OCI-LY3 (cell line): ENCODE data around the gene PTPRD.

Source experiments
- H2AFZ ChIP-seq: fragments of 200-600, 300-600 bp; shearing (Covaris generic); 2 replicates; pipeline ENCODE4 v1.6.0; 2014; ENCODE audit warnings: antibody characterized with exemption, low read depth, low read length
- H3K27ac ChIP-seq: fragments of 200-600, 300-600 bp; sonication (generic); 2 replicates; pipeline ENCODE4 v1.5.1; 2014; ENCODE audit warnings: mild to moderate bottlenecking, low read length, moderate library complexity, mixed read lengths
- H3K27me3 ChIP-seq: fragments of 200-600, 300-600 bp; sonication (generic); 2 replicates; pipeline ENCODE4 v1.6.1; 2014; ENCODE audit warnings: low read depth, low read length, mixed read lengths
- H3K36me3 ChIP-seq: fragments of 200-600, 300-600 bp; sonication (generic); replicated peaks from 2 replicates; pipeline ENCODE3; 2014; ENCODE audit warnings: low read depth, low read length, mixed read lengths
- H3K4me1 ChIP-seq: fragments of 300-600, 200-600 bp; sonication (generic); 2 replicates; pipeline ENCODE4 v1.6.1; 2014; ENCODE audit warnings: low read length, mixed read lengths
- H3K4me2 ChIP-seq: fragments of 200-600, 300-600 bp; sonication (generic); 2 replicates; pipeline ENCODE4 v1.6.1; 2014; ENCODE audit warnings: low read length, mixed read lengths
- H3K4me3 ChIP-seq: fragments of 300-600, 200-600 bp; sonication (generic); 2 replicates; pipeline ENCODE4 v1.5.1; 2014; ENCODE audit warnings: antibody characterized with exemption, mild to moderate bottlenecking, low read length, moderate library complexity
- H3K79me2 ChIP-seq: fragments of 300-600, 200-600 bp; shearing (Covaris generic); 2 replicates; pipeline ENCODE4 v1.6.1; 2014; ENCODE audit warnings: mild to moderate bottlenecking, low read length, mixed read lengths
- H3K9ac ChIP-seq: fragments of 300-600, 200-600 bp; shearing (Covaris generic); 2 replicates; pipeline ENCODE4 v1.6.0; 2014; ENCODE audit warnings: mild to moderate bottlenecking, low read length, moderate library complexity
- H3K9me3 ChIP-seq: fragments of 200-600, 300-600 bp; shearing (Covaris generic); 2 replicates; pipeline ENCODE4 v1.6.1; 2014; ENCODE audit warnings: low read length, mixed read lengths; ENCODE audit not compliant: insufficient read depth
- H4K20me1 ChIP-seq: fragments of 200-600, 300-600 bp; sonication (generic); 2 replicates; pipeline ENCODE4 v1.6.1; 2016; ENCODE audit warnings: low read length, mixed read lengths; ENCODE audit not compliant: insufficient read depth
- EZH2phosphoT487 ChIP-seq: fragments of 200-600 bp; shearing (Covaris generic); IDR thresholded peaks from 2 replicates; pipeline ENCODE4 v1.6.1; 2018; ENCODE audit warnings: antibody characterized with exemption, mixed run types, low read depth
- TF ChIP-seq, protein P1 (sequence below): fragments of 200-600, 300-600 bp; sonication (generic); IDR thresholded peaks from 2 replicates; pipeline ENCODE4 v1.5.1; 2014; ENCODE audit warnings: antibody characterized with exemption, low read length, low read depth

PTPRD gene

DNA sequence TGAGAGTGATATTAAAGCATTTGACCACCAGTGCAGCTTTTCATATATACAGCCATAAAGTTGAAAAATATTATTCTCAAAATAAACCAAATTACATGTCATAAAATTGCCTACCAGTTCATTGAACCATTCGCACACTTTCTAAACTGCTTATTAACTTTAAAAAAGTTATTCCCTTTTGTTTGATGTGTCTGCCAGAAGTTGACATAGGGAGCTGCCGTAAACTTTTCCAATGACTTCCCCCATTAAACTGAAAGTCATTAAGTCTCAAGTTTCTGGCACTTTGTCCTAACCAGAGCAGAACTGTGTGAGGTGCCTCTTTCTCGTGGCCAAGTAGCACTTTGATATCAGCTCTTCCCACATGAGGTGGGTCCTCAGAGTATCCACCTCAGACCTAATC lies 2231.2 kb downstream of the PTPRD start:
- TF ChIP-seq, protein P1, sequence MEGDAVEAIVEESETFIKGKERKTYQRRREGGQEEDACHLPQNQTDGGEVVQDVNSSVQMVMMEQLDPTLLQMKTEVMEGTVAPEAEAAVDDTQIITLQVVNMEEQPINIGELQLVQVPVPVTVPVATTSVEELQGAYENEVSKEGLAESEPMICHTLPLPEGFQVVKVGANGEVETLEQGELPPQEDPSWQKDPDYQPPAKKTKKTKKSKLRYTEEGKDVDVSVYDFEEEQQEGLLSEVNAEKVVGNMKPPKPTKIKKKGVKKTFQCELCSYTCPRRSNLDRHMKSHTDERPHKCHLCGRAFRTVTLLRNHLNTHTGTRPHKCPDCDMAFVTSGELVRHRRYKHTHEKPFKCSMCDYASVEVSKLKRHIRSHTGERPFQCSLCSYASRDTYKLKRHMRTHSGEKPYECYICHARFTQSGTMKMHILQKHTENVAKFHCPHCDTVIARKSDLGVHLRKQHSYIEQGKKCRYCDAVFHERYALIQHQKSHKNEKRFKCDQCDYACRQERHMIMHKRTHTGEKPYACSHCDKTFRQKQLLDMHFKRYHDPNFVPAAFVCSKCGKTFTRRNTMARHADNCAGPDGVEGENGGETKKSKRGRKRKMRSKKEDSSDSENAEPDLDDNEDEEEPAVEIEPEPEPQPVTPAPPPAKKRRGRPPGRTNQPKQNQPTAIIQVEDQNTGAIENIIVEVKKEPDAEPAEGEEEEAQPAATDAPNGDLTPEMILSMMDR = no peak
- TF ChIP-seq EZH2phosphoT487 = no peak
- Histone ChIP-seq H3K27ac (no peak overlapping the region), H3K4me1 (no peaks in the 10 kb centered on the region), H3K9me3 (no peaks in the 10 kb centered on the region), H3K27me3 (no peaks in the 10 kb centered on the region), H3K4me2 (no peak overlapping the region), H4K20me1 (no peaks in the 10 kb centered on the region), H2AFZ (no peak overlapping the region), H3K79me2 (no peaks in the 10 kb centered on the region), H3K9ac (no peak overlapping the region), H3K36me3 (no peaks in the 10 kb centered on the region), H3K4me3 (no peak overlapping the region)

DNA sequence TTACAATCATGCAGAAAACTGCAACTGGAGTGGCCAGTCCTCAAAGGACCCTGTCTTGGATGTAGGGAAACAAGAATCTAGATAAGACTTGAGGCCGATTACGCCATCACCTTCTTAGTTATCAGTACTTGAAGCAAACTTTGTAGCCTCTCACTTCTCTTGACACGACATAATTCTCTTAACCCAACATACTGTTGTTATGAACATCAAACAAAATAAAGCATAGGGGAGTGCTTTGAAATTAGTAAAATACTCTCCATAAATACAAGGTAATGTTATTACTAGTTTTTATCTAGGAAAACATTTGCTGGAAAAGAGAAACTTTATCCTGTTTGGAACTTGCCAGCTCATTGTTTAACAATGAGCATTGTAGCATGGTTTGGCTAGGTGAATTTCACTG lies 2238.3 kb downstream of the PTPRD start:
- Histone ChIP-seq H2AFZ (no peak overlapping the region), H3K9me3 (no peaks in the 10 kb centered on the region), H3K4me1 (no peaks in the 10 kb centered on the region), H3K4me2 (no peak overlapping the region), H3K4me3 (no peak overlapping the region), H3K36me3 (no peaks in the 10 kb centered on the region), H3K27me3 (no peaks in the 10 kb centered on the region), H3K27ac (no peak overlapping the region), H3K9ac (no peak overlapping the region), H4K20me1 (no peaks in the 10 kb centered on the region), H3K79me2 (no peaks in the 10 kb centered on the region)
- TF ChIP-seq, protein P1 = no peak
- TF ChIP-seq EZH2phosphoT487 = no peak

DNA sequence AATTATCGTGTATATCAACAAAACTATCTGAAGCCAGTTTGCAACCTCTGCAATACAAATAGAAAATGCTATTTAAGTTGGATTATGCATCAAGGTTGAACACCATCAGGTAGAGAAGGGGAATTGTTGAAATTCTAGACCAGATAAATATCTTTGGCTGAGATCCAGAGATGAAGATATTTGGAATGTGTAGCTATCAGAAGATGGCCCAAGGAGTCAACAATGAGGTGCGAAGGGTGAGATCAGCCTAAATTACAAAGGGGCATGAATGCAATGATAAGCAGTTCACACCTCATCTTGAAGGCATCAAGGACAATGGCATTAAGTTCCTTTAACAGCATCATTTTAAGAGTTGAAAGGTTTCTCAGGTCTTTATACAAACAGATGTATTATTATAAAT lies 2241.1 kb downstream of the PTPRD start:
- Histone ChIP-seq H3K4me1 (no peaks in the 10 kb centered on the region), H3K79me2 (no peaks in the 10 kb centered on the region), H3K36me3 (no peaks in the 10 kb centered on the region), H3K4me3 (no peak overlapping the region), H3K9me3 (no peaks in the 10 kb centered on the region), H4K20me1 (no peaks in the 10 kb centered on the region), H2AFZ (no peak overlapping the region), H3K4me2 (no peak overlapping the region), H3K27ac (no peak overlapping the region), H3K9ac (no peak overlapping the region), H3K27me3 (no peaks in the 10 kb centered on the region)
- TF ChIP-seq EZH2phosphoT487 = no peak
- TF ChIP-seq, protein P1 = no peak

DNA sequence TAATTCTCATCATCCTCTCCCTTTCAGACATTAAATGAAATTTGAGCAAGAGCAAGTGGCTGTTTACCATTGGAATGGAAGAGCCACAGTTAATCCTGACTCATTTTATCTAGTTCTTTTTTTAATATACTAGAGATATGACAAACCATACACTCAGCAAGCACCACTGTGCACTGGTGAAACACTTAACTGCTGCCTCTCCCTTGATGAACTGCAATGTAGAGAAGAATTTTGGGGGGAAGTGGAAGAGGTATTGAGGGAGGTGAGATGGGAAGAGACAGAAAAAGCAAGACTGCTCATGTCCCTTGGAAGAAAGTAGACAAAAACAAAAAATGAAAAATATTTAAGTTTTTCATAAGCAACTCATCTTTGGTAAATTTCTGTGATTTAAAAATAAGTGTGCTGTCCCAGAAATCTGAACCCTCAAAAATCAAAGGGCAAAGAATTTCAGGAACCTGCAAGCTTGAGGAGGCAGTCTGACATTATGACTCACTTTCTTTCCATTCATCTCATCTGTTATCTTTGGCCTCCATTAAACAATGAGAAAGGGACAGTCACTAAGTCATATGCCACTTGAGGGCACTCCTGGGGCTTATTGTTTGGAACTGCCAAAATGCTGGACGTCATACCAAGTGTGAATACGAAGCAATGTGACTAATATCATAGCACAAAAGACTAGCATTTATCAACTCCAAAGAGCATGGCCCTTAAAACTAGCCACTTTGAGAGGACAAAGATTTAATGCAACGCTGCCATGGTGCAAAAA lies 2246.5 kb downstream of the PTPRD start:
- Histone ChIP-seq H3K79me2 (no peaks in the 10 kb centered on the region), H3K9me3 (no peaks in the 10 kb centered on the region), H3K4me2 (no peak overlapping the region), H3K27me3 (no peaks in the 10 kb centered on the region), H3K9ac (no peak overlapping the region), H3K4me3 (no peak overlapping the region), H3K4me1 (no peaks in the 10 kb centered on the region), H2AFZ (no peak overlapping the region), H3K27ac (no peak overlapping the region), H3K36me3 (no peaks in the 10 kb centered on the region), H4K20me1 (no peaks in the 10 kb centered on the region)
- TF ChIP-seq EZH2phosphoT487 = no peak
- TF ChIP-seq, protein P1 = no peak
